GM21737 (cell line): ENCODE results near the gene CXXC5.
"Not testable (repeated sequence)": the region's sequence is repeated elsewhere in the genome, so short reads cannot be mapped to it uniquely, and the experiment has no call there.

Source experiments
- ATAC-seq: cut with Tn5 transposase; IDR thresholded peaks from one replicate; pipeline ENCODE4 v1.9.1; 2021; ENCODE audit warnings: mild to moderate bottlenecking, moderate library complexity; ENCODE audit not compliant: unreplicated experiment

Gene CXXC5

DNA sequence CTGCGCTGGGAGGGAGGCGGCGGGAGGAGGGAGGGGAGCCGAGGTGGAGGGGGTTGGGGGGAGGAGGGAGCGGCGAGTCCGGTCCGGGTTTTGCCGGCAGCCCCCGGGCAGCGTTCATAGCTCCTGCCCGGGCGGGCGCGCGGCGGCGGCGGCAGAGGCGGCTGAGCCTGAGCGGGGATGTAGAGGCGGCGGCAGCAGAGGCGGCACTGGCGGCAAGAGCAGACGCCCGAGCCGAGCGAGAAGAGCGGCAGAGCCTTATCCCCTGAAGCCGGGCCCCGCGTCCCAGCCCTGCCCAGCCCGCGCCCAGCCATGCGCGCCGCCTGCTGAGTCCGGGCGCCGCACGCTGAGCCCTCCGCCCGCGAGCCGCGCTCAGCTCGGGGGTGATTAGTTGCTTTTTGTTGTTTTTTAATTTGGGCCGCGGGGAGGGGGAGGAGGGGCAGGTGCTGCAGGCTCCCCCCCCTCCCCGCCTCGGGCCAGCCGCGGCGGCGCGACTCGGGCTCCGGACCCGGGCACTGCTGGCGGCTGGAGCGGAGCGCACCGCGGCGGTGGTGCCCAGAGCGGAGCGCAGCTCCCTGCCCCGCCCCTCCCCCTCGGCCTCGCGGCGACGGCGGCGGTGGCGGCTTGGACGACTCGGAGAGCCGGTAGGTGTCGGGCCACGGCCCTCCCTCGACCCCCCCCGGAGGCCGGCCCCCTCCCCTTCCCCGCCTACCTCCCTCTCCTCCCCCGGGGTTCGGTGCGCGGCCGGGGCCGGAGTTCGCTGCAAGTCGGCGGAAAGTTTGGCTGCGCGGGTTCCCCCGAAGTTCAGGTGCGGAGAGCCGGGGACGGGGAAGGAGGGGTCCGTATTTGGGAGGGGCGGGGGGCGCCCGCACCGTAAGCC is at the start of gene CXXC5:
TSS of gene CXXC5 (plus strand) at position 145 of the 877 bp plus-strand sequence. CDS start 32,175 bp downstream, outside the sequence.
- no peak for ATAC-seq

- ATAC-seq, result not testable (repeated sequence)
Measured at GRCh38 chr5:139598601-139598965, 49.6 kb upstream of the CXXC5 start.

DNA sequence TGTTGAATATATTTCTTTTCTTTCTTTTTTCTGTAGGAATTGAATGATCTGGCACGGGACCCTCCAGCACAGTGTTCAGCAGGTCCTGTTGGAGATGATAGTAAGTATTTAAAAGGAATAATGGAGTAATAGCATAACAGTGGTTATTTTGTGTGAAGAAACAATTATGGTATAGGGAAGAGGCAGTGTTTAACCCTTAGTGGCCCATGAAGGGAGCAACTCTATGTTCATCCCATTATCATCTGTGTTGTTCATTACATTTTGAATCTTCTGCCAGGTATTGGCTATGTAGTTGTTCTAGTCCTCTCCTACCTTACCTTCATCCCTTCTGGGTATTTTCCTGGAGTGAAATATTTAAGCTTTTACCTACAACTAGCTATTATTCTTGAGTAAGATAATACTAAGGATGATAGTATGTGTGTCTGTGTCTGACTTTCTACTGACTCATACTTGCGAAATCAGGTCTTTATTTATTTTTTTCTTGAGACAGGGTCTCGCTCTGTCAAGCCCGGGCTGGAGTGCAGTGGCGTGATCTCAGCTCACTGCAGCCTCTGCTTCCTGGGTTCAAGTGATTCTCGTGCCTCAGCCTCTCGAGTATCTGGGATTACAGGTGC is 47.7 kb upstream of the CXXC5 start:
- ATAC-seq, result no peak

DNA sequence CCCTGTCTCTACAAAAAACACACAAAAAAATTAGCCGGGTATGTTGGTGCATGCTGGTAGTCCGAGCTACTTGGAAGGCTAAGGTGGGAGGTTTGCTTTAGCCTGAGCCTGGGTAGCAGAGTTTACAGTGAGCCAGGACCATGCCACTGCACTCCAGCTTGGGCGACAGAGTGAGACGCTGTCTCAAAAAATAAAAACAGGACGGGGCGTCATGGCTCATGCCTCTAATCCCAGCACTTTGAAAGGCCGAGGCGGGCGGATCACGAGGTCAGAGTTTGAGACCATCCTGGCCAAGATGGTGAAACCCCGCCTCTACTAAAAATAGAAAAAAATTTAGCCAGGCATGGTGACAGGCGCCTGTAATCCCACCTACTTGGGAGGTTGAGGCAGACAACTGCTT is 46.7 kb upstream of the CXXC5 start:
- ATAC-seq, result no peak

DNA sequence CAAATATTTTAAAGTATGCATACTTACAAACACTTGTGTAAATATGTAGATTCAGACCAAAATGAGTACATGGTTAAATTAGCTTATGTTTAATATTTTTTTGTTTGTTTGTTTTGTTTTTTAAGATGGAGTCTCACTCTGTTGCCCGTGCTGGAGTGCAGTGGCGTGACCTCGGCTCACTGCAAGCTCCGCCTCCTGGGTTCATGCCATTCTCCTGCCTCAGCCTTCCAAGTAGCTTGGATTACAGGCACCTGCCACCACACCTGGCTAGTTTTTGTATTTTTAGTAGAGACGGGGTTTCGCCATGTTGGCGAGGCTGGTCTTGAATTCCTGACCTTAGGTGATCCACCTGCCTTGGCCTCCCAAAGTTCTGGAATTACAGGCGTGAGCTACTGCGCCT is 46.2 kb upstream of the CXXC5 start:
- ATAC-seq, result not testable (repeated sequence)

DNA sequence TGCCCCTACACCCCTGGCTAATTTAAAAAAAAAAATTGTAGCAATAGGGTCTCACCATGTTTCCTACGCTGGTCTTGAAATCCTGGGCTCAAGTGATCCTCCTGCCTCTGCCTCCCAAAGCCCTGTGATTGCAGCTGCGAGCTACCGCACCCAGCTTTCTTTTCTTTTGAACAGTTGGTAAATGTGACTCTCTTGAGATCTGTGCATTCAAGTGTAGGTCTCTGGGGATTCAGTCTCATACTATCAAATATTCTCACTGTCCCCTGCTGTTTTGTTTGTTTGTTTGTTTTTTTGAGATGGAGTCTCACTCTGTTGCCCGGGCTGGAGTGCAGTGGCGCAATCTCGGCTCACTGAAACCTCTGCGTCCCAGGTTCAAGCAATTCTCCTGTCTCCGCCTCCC is 42.3 kb upstream of the CXXC5 start:
- no peak for ATAC-seq

GRCh38 chr5:139611703-139612584 is 36.2 kb upstream of the CXXC5 start:
- ATAC-seq, result no peak

DNA sequence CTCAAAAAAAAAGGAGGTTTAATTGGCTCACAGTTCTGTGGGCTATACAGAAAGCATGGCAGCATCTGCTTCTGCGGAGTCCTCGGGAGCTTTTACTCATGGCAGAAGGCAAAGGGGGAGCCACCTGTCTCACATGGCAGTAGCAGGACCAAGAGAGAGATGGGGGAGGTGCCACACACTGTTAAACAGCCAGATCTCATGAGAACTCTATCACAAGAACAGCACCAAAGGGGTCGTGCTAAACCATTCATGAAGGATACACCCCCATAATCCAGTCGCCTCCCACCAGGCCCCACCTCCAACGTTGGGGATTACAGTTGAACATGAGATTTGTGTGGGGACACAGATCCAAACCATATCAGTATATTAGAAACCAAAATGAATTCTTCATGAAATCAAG is 28.3 kb upstream of the CXXC5 start:
- no peak for ATAC-seq

DNA sequence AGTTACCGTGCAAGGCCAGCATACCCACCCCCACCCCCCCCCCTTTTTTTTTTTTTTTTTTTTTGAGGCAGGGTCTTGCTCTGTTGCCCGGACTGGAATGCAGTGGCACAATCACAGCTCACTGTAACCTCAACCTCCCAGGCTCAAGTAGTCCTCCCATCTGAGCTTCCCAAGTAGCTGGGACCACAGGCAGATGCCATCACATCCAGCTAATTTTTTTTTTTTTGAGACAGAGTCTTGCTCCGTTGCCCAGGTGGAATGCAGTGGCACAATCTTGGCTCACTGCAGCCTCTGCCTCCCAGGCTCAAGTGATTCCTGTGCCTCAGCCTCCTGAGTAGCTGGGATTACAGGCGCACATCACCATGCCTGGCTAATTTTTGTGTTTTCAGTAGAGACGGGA is 22.8 kb upstream of the CXXC5 start:
- ATAC-seq, result not testable (repeated sequence)

GRCh38 chr5:139630855-139631254 is 17.3 kb upstream of the CXXC5 start:
- ATAC-seq, result no peak

DNA sequence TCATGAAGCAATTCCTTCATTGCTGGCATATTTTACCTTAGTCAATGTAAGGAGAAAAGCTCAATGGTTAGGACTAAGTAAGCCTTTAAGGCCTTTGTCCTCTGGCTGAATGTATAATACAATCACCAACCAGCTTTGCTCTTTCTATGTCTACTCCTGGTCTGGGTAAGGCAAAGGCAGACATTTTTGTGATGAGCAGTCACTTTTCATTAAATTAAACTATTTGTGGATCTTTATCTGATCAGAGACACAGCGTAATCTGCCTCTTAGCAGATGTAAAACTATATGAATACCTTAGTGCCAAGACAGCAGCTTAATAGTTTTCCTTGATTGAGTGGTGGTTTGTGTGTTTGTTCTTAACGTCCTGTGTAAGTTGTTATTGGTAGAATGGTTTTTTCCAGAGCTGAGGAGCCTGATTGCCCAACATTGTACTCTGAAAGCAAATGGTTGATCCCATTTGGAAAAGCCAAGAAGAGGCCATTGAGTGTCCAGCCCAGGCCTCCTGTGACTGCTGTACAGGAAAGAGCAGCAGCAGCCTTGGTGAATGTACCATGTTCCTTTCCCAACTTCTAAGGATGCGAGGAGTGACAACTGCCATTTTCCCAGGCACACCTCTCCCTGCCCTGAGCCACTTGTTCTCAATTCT is 16.5 kb upstream of the CXXC5 start:
- ATAC-seq, result no peak

GRCh38 chr5:139633295-139634027 is 14.7 kb upstream of the CXXC5 start:
- peak; percentile 26 for ATAC-seq

DNA sequence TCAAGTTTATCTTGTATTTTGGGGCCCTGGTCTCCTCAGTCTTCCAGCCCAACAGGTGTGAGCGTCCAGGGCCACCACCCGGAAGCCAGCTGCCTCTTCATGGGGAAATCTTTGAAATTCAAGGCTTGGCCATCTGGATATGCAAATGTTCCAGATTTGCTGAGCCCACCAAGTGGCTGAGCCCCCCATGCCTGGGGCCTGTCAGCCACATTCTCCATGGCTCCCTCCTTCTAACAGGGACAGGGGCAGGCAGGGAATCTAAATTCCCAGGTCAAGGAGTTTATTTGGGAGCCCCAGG is 14.2 kb upstream of the CXXC5 start:
- ATAC-seq, result no peak

DNA sequence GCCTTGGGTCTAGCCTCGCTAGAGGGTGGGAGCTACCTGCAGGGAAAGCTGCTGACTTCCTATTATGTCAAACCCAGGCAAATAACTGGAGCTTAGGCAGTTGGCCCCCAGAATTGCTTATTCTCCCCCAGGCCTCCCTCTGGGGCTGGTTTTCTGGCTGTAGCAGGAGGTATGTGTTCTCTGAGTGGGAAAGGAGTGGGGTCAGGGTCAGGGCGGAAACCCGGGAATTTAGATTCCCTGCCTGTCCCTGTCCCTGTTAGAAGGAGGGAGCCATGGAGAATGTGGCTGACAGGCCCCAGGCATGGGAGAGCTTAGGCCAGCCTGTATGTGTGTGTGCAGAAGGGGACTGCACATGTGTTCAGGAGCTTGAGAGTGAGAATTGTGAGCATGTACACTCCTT is 13.6 kb upstream of the CXXC5 start:
- no peak for ATAC-seq

DNA sequence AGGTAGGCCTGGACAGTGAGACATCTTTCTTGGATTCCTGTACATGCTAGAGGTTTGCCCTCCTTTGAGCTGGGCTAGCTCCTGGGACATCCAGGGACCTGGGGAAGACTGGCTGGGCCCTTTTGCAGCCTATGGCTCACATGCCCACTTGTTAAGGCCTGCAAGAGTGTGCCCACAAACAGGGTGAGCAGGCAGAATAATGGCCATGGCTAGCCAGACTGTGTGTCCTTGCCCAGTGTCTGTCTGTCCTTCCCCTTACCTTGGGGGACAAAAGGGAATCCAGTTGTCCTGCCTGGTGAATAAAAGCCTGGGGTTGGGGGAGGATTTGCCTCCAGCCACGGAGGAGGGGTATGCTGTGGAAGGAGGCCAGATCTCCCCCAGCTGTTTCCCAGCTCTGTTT is 13.0 kb upstream of the CXXC5 start:
- no peak for ATAC-seq

- ATAC-seq, result no peak
Measured at GRCh38 chr5:139635606-139636206, 12.4 kb upstream of the CXXC5 start.

DNA sequence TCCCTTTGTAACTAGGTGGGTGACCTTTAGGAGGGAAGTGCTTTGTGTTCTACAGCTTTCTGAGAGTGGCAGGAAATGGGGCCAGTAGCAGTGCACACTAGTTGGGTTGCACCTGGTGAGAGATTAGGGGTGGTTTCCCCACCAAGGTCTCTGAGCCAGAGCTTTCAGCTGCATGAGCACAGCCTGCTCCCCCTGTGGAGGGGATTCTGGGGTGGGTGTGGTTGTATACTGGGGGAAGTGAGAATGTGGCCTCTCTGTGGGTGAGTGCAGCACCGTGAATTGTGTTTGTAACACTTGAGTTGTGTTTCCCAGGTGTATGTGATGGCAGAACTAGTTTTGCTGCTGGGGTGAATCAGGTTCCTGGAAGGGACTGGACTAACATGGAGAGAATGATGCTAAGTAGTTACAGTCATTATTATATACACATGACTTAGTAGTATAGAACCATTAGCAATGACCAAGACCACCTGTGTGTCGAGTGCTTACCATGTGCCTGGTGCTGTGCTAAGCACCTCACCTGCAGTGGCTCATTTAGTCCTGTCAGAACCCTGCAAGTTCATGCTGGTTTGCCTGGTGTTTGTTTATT is 11.8 kb upstream of the CXXC5 start:
- peak; percentile 71 for ATAC-seq

- ATAC-seq, result no peak
Measured at GRCh38 chr5:139636975-139637408, 11.2 kb upstream of the CXXC5 start.

DNA sequence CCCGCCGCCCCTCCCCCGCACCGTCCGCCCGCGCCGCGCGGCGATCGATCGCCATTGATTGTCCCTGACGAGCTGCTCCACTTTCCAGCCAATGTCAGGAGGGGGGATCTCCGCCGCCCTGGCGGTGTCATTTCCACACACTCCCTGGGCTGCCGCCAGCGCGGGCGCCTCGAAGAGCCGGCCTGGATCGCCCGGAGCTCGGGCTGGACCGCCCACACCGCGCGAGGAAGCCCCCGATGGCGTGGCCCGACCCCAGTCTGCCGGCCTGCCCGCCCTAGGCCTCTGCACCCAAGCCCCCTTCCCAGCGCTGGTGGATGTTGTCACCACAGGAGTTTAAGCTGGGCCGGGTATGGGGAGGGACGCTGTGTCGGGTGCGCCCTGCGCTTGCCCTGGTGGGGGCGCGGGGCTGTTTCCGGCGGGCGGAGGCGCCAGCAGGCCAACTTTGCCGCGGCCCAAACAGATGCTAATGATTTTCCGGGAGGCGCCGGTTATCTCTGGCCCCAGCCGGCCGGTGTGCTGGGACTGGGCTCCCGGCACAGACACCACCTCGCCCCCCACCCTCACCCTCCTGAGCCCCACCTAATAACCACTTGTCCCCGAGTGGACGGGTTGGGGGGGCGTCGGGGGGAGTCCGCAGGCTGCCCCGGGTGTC is 10.6 kb upstream of the CXXC5 start:
- peak; percentile 20 for ATAC-seq
